Kidney glomerular epithelial cell (primary cell): ENCODE results near the gene PSKH1.
"Not testable (repeated sequence)": the region's sequence is repeated elsewhere in the genome, so short reads cannot be mapped to it uniquely, and the experiment has no call there.

Experiments used
- DNase-seq: peaks from one replicate; lab custom pipeline; 2025; lab: John Stamatoyannopoulos, UW

PSKH1 gene

GRCh38 chr16:67963292-67963661 is 70.2 kb downstream of the PSKH1 start:
- DNase-seq = no peak

- DNase-seq = no peak
Observed at GRCh38 chr16:67963662-67964321, 70.7 kb downstream of the PSKH1 start.

GRCh38 chr16:67964477-67965131 is 71.5 kb downstream of the PSKH1 start:
- no peak for DNase-seq

GRCh38 chr16:67965668-67966548 is 72.9 kb downstream of the PSKH1 start:
- DNase-seq = no peak

GRCh38 chr16:67966549-67967182 is 73.6 kb downstream of the PSKH1 start:
- DNase-seq = peak; percentile 14

- peak; percentile 26 for DNase-seq
Observed at GRCh38 chr16:67967183-67967957, 74.3 kb downstream of the PSKH1 start.

- DNase-seq = peak; percentile 26
Observed at GRCh38 chr16:67967958-67968399, 74.9 kb downstream of the PSKH1 start.

- DNase-seq = peak; percentile 73
Observed at GRCh38 chr16:67968400-67969253, 75.6 kb downstream of the PSKH1 start, which contains the start of gene SLC12A4. Gene SLC12A4, minus strand, starts transcription at chr16:67968637. Its CDS starts 84 bp downstream, at chr16:67968553.

- DNase-seq = peak; percentile 22
Observed at GRCh38 chr16:67969254-67970039, 76.4 kb downstream of the PSKH1 start.

- no peak for DNase-seq
Observed at GRCh38 chr16:67971111-67971510, 78.1 kb downstream of the PSKH1 start.

GRCh38 chr16:67972285-67972684 is 79.2 kb downstream of the PSKH1 start:
- not testable (repeated sequence) for DNase-seq

- DNase-seq = no peak
Observed at GRCh38 chr16:67975321-67976105, 82.5 kb downstream of the PSKH1 start.

- no peak for DNase-seq
Observed at GRCh38 chr16:67976205-67976604, 83.2 kb downstream of the PSKH1 start.

GRCh38 chr16:67977005-67977404 is 84.0 kb downstream of the PSKH1 start:
- no peak for DNase-seq

GRCh38 chr16:67977469-67978227 is 84.6 kb downstream of the PSKH1 start:
- no peak for DNase-seq
